Measurements from ENCODE around the gene RASGRP3.
"Not testable (repeated sequence)": the region's sequence is repeated elsewhere in the genome, so short reads cannot be mapped to it uniquely, and the experiment has no call there.

Gene RASGRP3, protein sequence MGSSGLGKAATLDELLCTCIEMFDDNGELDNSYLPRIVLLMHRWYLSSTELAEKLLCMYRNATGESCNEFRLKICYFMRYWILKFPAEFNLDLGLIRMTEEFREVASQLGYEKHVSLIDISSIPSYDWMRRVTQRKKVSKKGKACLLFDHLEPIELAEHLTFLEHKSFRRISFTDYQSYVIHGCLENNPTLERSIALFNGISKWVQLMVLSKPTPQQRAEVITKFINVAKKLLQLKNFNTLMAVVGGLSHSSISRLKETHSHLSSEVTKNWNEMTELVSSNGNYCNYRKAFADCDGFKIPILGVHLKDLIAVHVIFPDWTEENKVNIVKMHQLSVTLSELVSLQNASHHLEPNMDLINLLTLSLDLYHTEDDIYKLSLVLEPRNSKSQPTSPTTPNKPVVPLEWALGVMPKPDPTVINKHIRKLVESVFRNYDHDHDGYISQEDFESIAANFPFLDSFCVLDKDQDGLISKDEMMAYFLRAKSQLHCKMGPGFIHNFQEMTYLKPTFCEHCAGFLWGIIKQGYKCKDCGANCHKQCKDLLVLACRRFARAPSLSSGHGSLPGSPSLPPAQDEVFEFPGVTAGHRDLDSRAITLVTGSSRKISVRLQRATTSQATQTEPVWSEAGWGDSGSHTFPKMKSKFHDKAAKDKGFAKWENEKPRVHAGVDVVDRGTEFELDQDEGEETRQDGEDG

GRCh38 chr2:33476131-33476792, at the start of gene RASGRP3:
RASGRP3 (plus strand) TSS chr2:33476649; CDS start chr2:33515137, 38,488 bp downstream.
- in situ Hi-C loops (cut with HindIII; ENCODE audit: low sequenced_read_pairs): no loop called here

GRCh38 chr2:33426666-33427231, 49.7 kb upstream of the RASGRP3 start:
- in situ Hi-C loops (cut with HindIII; ENCODE audit: low sequenced_read_pairs): no loop called here

DNA sequence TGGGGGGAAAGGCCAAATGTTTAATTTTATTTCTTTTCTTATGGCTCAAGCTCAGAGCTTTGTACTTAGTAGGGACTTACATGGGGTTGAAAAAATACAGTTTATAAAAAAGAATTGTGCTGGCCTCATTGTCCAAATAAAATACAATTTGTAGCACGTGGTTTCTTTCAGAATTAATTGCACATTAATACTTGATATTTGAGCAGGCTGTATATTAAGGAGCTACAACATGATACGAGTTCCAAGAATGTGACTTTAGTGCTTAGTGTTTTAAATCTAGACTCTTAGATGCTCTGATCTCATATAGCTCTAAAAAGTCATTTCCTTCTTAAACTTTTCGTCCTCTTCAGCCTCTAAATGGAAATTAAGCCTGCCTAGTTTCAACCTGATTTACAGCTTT, 46.4 kb upstream of the RASGRP3 start:
- in situ Hi-C loops (cut with HindIII; ENCODE audit: low sequenced_read_pairs): no loop called here

- in situ Hi-C loops (cut with HindIII; ENCODE audit: low sequenced_read_pairs): no loop called here
Measured at GRCh38 chr2:33430856-33431255, 45.6 kb upstream of the RASGRP3 start.

- in situ Hi-C loops (cut with HindIII; ENCODE audit: low sequenced_read_pairs): no loop called here
Measured at GRCh38 chr2:33432871-33433270, 43.6 kb upstream of the RASGRP3 start.

DNA sequence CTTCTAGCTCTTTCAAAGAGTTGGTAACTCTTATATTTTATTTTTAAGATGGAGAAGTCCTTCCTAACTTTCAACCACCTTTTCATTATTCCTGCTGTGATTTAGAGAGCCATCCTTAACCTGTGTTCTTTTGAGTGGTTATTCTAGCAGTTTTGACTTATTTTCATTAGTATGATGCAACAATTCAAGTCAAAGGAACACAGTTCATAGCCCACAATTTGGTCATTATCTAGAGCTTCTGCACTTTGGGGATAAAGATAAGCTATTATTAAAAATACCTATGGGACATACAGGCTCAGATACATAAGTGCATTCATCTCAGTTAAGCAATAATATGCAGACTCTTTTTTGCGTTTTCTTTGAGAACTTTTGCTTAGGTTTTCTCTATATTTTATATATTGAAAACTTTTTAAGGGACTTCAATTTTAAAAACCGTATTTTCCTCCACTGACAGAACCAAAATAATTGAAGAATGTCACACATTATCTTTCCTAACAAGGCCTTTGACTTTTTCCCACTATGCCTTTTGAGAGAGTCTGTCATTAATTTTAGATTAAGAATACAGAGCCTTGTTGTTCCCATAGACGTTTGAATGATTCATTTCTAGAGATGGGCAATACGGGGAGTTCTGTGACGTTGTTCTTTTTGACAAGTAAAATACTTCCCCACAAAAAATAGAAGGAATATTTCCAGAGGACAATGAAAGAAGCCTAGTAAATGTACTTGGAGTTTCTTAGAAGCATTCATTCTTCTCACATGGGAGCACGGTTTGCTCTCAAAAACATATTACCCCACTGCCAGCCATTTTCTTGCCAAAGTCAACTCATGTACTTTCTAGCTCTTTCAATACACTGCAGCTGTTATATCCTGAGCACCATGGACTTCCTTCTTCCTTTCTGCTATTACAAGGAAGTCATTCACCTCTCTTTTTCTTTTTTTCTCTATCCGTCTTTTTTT, 42.9 kb upstream of the RASGRP3 start:
- in situ Hi-C loops (cut with HindIII; ENCODE audit: low sequenced_read_pairs): no loop called here

DNA sequence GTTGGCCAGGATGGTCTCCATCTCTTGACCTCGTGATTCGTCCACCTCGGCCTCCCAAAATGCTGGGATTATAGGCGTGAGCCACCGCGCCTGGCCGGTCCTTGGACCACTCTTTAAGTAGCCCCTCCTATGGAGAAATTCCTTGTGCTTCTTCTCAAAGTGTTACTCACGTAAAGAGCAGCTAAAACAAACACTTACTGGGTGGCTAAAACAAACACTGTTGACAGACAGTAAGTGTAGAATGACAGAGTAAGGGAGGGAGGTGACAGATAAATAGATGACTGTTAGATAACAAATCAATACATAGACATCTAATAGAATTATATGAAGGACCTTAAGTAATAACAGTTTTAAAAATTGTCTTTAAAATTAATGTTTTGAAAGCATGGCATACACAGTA, 40.9 kb upstream of the RASGRP3 start:
- in situ Hi-C loops (cut with HindIII; ENCODE audit: low sequenced_read_pairs): no loop called here

DNA sequence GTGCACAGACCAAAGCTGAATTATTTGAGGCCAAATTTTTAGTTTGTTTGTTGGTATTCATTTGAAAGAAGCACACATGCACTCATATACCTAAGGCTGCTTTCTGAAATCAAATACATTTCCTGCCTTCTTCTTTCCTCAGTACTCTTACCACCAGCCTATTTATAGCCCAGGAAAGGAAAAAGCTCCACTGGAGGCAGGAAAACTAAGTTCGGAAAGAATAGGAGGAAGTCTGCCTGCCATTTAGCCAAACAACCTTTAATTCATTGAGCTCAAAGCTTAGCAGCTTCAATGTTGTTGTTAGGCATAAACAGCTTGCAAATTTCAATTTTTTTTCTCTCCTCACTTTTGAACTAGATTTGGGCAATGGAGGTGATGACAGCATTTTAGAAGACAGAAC, 40.4 kb upstream of the RASGRP3 start:
- in situ Hi-C loops (cut with HindIII; ENCODE audit: low sequenced_read_pairs): no loop called here

DNA sequence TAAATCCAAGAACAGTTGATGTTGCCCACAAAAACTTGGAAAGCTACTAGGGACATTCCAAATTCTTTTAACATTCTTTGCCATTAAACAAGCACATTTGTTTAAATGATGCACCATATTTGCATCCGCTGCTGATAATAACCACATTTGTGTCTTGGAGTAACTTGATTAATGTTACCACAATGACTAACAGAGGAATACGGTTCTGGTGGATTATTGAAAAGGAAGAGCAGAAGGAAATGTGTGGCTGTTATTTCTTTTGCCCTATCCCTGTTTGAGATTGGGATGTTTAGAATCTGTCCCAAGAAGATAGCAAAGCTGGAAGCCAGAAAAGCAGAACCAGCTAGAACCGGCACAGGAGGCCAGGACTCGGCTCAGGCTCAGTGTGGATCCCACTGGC, 39.2 kb upstream of the RASGRP3 start:
- in situ Hi-C loops (cut with HindIII; ENCODE audit: low sequenced_read_pairs): no loop called here

- in situ Hi-C loops (cut with HindIII; ENCODE audit: low sequenced_read_pairs): no loop called here
Measured at GRCh38 chr2:33437815-33438214, 38.6 kb upstream of the RASGRP3 start.

- in situ Hi-C loops (cut with HindIII; ENCODE audit: low sequenced_read_pairs): no loop called here
Measured at GRCh38 chr2:33441235-33441810, 35.1 kb upstream of the RASGRP3 start.

- in situ Hi-C loops (cut with HindIII; ENCODE audit: low sequenced_read_pairs): not testable (repeated sequence)
Measured at GRCh38 chr2:33442052-33442451, 34.4 kb upstream of the RASGRP3 start.

DNA sequence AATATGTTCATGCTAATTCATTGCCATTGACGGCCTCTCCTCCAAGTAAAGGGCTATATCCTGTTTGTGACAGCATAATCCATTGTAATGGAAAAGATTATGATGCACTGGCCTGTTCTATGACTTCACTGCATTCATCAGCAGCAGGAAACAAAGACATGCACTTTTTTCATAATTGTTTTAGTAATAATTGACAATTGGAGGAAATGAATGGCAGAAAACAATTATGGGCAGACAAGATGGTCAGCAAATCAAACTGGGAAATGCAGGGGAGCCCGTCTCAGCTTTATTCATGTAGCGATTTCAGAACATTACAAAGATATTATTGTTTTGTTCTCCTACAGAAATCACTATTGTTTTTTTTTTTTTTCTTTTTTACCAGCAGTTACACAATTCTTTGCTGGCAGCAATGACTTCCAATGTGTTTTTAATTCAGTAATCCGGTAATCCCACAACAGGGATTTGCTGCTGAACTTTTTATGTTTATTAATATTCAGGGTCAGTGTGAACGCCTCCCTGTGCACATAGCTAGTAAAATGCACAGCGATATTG, 33.8 kb upstream of the RASGRP3 start:
- in situ Hi-C loops (cut with HindIII; ENCODE audit: low sequenced_read_pairs): no loop called here

GRCh38 chr2:33443274-33443829, 33.1 kb upstream of the RASGRP3 start:
- in situ Hi-C loops (cut with HindIII; ENCODE audit: low sequenced_read_pairs): no loop called here

- in situ Hi-C loops (cut with HindIII; ENCODE audit: low sequenced_read_pairs): no loop called here
Measured at GRCh38 chr2:33444967-33445366, 31.5 kb upstream of the RASGRP3 start.

DNA sequence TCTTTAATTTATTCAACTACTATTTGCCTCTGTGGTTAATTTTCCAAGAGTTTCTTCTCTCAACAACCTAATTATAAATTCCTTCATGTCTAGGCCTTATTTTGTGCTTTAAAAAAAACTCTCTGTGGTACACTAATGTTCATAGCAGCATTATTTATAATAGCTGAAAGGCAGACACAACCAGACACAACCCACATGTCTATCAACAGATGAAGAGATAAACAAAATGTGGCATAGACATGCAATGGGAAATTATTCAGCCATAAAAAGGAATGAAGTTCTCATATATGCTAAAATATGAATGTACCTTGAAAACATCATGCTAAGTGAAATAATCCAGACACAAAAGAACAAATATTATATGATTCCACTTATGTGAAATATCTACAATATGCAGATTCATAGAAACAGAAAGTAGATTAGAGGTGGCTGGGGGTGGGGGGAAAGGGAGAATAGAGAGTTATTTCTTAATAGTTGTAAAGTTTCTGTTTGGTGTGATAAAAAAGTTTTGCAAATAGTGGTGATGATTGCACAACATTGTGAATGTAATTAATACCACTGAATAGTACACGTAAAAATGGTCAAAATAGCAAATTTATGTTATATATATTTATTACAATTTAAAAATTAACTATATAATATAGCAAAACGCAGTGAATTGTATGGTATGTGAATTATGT, 28.1 kb upstream of the RASGRP3 start:
- in situ Hi-C loops (cut with HindIII; ENCODE audit: low sequenced_read_pairs): no loop called here

GRCh38 chr2:33451214-33451613, 25.2 kb upstream of the RASGRP3 start:
- in situ Hi-C loops (cut with HindIII; ENCODE audit: low sequenced_read_pairs): no loop called here

- in situ Hi-C loops (cut with HindIII; ENCODE audit: low sequenced_read_pairs): no loop called here
Measured at GRCh38 chr2:33451825-33452224, 24.6 kb upstream of the RASGRP3 start.

DNA sequence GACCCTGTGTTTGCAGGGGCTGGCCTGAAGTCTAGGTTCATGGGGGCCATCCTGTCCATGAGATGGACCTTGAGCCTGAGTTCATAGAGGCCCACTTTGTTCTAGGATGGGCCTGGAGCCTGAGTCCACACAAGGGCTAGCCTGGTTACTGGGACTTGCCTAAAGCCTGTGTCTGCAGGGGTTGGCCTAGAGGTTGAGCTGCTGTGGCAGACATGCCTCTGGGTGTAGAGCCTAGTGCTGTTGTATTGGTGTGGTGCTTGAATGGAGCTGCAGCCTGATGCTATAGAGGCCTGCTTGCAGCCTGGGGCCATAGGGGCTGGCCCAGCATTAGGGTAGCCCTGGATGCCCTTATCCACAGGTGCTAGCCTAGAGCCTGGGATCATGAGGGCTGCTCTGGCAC, 23.9 kb upstream of the RASGRP3 start:
- in situ Hi-C loops (cut with HindIII; ENCODE audit: low sequenced_read_pairs): no loop called here

Data from endothelial cell of hepatic sinusoid (primary cell).